UCSD-AML1 (cell line): ENCODE measurements around the gene MTURN.

ENCODE experiments used
- DNase-seq: peaks from one replicate; lab custom pipeline; 2025; ENCODE audit not compliant: unreplicated experiment; lab: John Stamatoyannopoulos, UW

Gene MTURN

GRCh38 chr7:30159698-30160143 lies 24.9 kb downstream of the MTURN start:
- DNase-seq, result peak; percentile 58

GRCh38 chr7:30160329-30160728 lies 25.5 kb downstream of the MTURN start:
- DNase-seq, result no peak

GRCh38 chr7:30162133-30162532 lies 27.3 kb downstream of the MTURN start:
- DNase-seq, result no peak

- DNase-seq, result no peak
These were observed 27.9 kb downstream of the MTURN start for GRCh38 chr7:30162622-30163124.

- DNase-seq, result peak; percentile 60
These were observed 28.6 kb downstream of the MTURN start for GRCh38 chr7:30163231-30163894.

- no peak for DNase-seq
These were observed 29.8 kb downstream of the MTURN start for GRCh38 chr7:30164567-30164966.

GRCh38 chr7:30165590-30165989 lies 30.8 kb downstream of the MTURN start:
- no peak for DNase-seq

- DNase-seq, result no peak
These were observed 31.5 kb downstream of the MTURN start for GRCh38 chr7:30166155-30166840.

- no peak for DNase-seq
These were observed 32.1 kb downstream of the MTURN start for GRCh38 chr7:30166841-30167235.

GRCh38 chr7:30167901-30168300 lies 33.1 kb downstream of the MTURN start:
- no peak for DNase-seq

- no peak for DNase-seq
These were observed 34.2 kb downstream of the MTURN start for GRCh38 chr7:30168835-30169573.

GRCh38 chr7:30169579-30169978 lies 34.8 kb downstream of the MTURN start:
- no peak for DNase-seq

- no peak for DNase-seq
These were observed 35.9 kb downstream of the MTURN start for GRCh38 chr7:30170476-30171205.

GRCh38 chr7:30171766-30172447 lies 37.1 kb downstream of the MTURN start:
- no peak for DNase-seq

GRCh38 chr7:30172451-30172850 lies 37.7 kb downstream of the MTURN start:
- DNase-seq, result no peak

GRCh38 chr7:30173058-30173897 lies 38.5 kb downstream of the MTURN start:
- peak; percentile 9 for DNase-seq

- no peak for DNase-seq
These were observed 40.4 kb downstream of the MTURN start for GRCh38 chr7:30175180-30175579.

GRCh38 chr7:30175636-30176147 lies 40.9 kb downstream of the MTURN start:
- no peak for DNase-seq

- no peak for DNase-seq
These were observed 41.8 kb downstream of the MTURN start for GRCh38 chr7:30176463-30177109.
